WTC11 (cell line): ENCODE data around the gene SLCO2A1. TPM values are rescaled to one million over a fixed set of nuclear protein-coding genes. Genes with fewer than 3 reads are reported as not detected.

Experiments
- ATAC-seq: fragments of 200-7000 bp; cut with Tn5 transposase; 2 replicates; pipeline ENCODE4 v1.10.0; 2021; ENCODE audit warnings: mild to moderate bottlenecking, moderate library complexity
- CTCF ChIA-PET: fragments of 300-600 bp; sonication (Branson Sonifier 250); formaldehyde crosslinking; loops from one replicate; lab custom pipeline; 2021; ENCODE audit warnings: antibody characterized with exemption; lab: Charles Lee
- POLR2A ChIA-PET: fragments of 350-600 bp; sonication (Branson Sonifier 250); formaldehyde crosslinking; loops from one replicate; lab custom pipeline; 2021; ENCODE audit warnings: antibody characterized with exemption; lab: Charles Lee
- DNase-seq: peaks from one replicate; pipeline ENCODE4 v3.0.0; 2021; ENCODE audit warnings: low spot score
- H3K27ac Mint-ChIP-seq: 2 replicates; pipeline ENCODE4 v1.8.0; 2021; ENCODE audit warnings: mixed read lengths
- H3K27me3 Mint-ChIP-seq: 2 replicates; pipeline ENCODE4 v1.8.0; 2021; ENCODE audit warnings: low read depth, mild to moderate bottlenecking, moderate library complexity, mixed read lengths
- H3K36me3 Mint-ChIP-seq: 2 replicates; pipeline ENCODE4 v1.8.0; 2021; ENCODE audit warnings: mixed read lengths
- H3K4me1 Mint-ChIP-seq: 2 replicates; pipeline ENCODE4 v1.8.0; 2022; ENCODE audit warnings: mixed read lengths
- H3K4me3 Mint-ChIP-seq: 2 replicates; pipeline ENCODE4 v1.8.0; 2021; ENCODE audit warnings: mild to moderate bottlenecking, moderate library complexity, mixed read lengths
- H3K9me3 Mint-ChIP-seq: 2 replicates; pipeline ENCODE4 v1.8.0; 2021; ENCODE audit warnings: mixed read lengths
- AR ChIP-seq: fragments of 250-450 bp; sonication (Bioruptor Pico); IDR thresholded peaks from 2 replicates; pipeline ENCODE4 v1.9.0; 2021; ENCODE audit warnings: mild to moderate bottlenecking
- ATF1 ChIP-seq: sonication (generic); formaldehyde crosslinking; IDR thresholded peaks from 2 replicates; pipeline ENCODE4 v1.8.1; 2023; ENCODE audit warnings: mild to moderate bottlenecking, moderate library complexity, missing genetic modification reagents
- ATF6 ChIP-seq: sonication (generic); formaldehyde crosslinking; IDR thresholded peaks from 2 replicates; pipeline ENCODE4 v1.8.1; 2023; ENCODE audit warnings: mild to moderate bottlenecking, missing genetic modification reagents
- CBFB ChIP-seq: sonication (generic); formaldehyde crosslinking; IDR thresholded peaks from 2 replicates; pipeline ENCODE4 v1.8.1; 2022; ENCODE audit warnings: mild to moderate bottlenecking, low read depth, missing genetic modification reagents
- CDX4 ChIP-seq: fragments of 250-450 bp; sonication (Bioruptor Pico); IDR thresholded peaks from 2 replicates; pipeline ENCODE4 v1.9.0; 2021; ENCODE audit warnings: moderate library complexity, mild to moderate bottlenecking, inconsistent platforms, borderline replicate concordance
- ETV6 ChIP-seq: sonication (generic); formaldehyde crosslinking; IDR thresholded peaks from 2 replicates; pipeline ENCODE4 v1.8.1; 2022; ENCODE audit warnings: mild to moderate bottlenecking, missing genetic modification reagents
- FOXP4 ChIP-seq: sonication (generic); formaldehyde crosslinking; IDR thresholded peaks from 2 replicates; pipeline ENCODE4 v1.8.0; 2022; ENCODE audit warnings: mild to moderate bottlenecking, missing genetic modification reagents
- GABPB1 ChIP-seq: sonication (generic); formaldehyde crosslinking; IDR thresholded peaks from 2 replicates; pipeline ENCODE4 v1.8.1; 2023; ENCODE audit warnings: mild to moderate bottlenecking, missing genetic modification reagents
- IRF1 ChIP-seq: sonication (generic); formaldehyde crosslinking; IDR thresholded peaks from 2 replicates; pipeline ENCODE4 v1.8.0; 2023; ENCODE audit warnings: missing genetic modification reagents
- IRF2 ChIP-seq: sonication (generic); formaldehyde crosslinking; IDR thresholded peaks from 2 replicates; pipeline ENCODE4 v1.8.0; 2022; ENCODE audit warnings: low read depth, missing genetic modification reagents, borderline replicate concordance
- JAZF1 ChIP-seq: fragments of 250-450 bp; sonication (Bioruptor Pico); IDR thresholded peaks from 2 replicates; pipeline ENCODE4 v1.9.0; 2021; ENCODE audit warnings: moderate library complexity, mild to moderate bottlenecking, inconsistent platforms
- JUN ChIP-seq: sonication (generic); formaldehyde crosslinking; IDR thresholded peaks from 2 replicates; pipeline ENCODE4 v1.8.0; 2023; ENCODE audit warnings: mild to moderate bottlenecking, missing genetic modification reagents
- MYBL2 ChIP-seq: sonication (generic); formaldehyde crosslinking; IDR thresholded peaks from 2 replicates; pipeline ENCODE4 v1.8.1; 2023; ENCODE audit warnings: mild to moderate bottlenecking, moderate library complexity, missing genetic modification reagents
- NFE2L1 ChIP-seq: sonication (generic); formaldehyde crosslinking; IDR thresholded peaks from 2 replicates; pipeline ENCODE4 v1.8.1; 2023; ENCODE audit warnings: missing genetic modification reagents
- NR3C1 ChIP-seq: sonication (generic); formaldehyde crosslinking; conservative IDR thresholded peaks from 2 replicates; pipeline ENCODE4 v1.8.1; 2023; ENCODE audit warnings: low read depth, mild to moderate bottlenecking, missing genetic modification reagents
- RELA ChIP-seq: sonication (generic); formaldehyde crosslinking; IDR thresholded peaks from 2 replicates; pipeline ENCODE4 v1.8.1; 2022; ENCODE audit warnings: missing genetic modification reagents, mild to moderate bottlenecking, borderline replicate concordance
- SOX15 ChIP-seq: fragments of 250-450 bp; sonication (Bioruptor Pico); IDR thresholded peaks from 2 replicates; pipeline ENCODE4 v1.9.0; 2021; ENCODE audit warnings: mild to moderate bottlenecking
- TCF7 ChIP-seq: sonication (generic); formaldehyde crosslinking; IDR thresholded peaks from 2 replicates; pipeline ENCODE4 v1.8.0; 2022; ENCODE audit warnings: mild to moderate bottlenecking, low read depth, missing genetic modification reagents, moderate library complexity
- TEAD4 ChIP-seq: sonication (generic); formaldehyde crosslinking; IDR thresholded peaks from 2 replicates; pipeline ENCODE4 v1.8.0; 2022; ENCODE audit warnings: mild to moderate bottlenecking, missing genetic modification reagents
- USF1 ChIP-seq: sonication (generic); formaldehyde crosslinking; IDR thresholded peaks from 2 replicates; pipeline ENCODE4 v1.8.0; 2022; ENCODE audit warnings: mild to moderate bottlenecking, missing genetic modification reagents
- ZMAT4 ChIP-seq: fragments of 250-450 bp; sonication (Bioruptor Pico); IDR thresholded peaks from 2 replicates; pipeline ENCODE4 v1.9.0; 2021; ENCODE audit warnings: mild to moderate bottlenecking
- ZNF219 ChIP-seq: sonication (generic); formaldehyde crosslinking; IDR thresholded peaks from 2 replicates; pipeline ENCODE4 v1.8.0; 2023; ENCODE audit warnings: missing genetic modification reagents, mild to moderate bottlenecking, borderline replicate concordance
- ZNF317 ChIP-seq: sonication (generic); formaldehyde crosslinking; IDR thresholded peaks from 2 replicates; pipeline ENCODE4 v1.8.1; 2023; ENCODE audit warnings: low read depth, mild to moderate bottlenecking, moderate library complexity, missing genetic modification reagents, borderline replicate concordance
- ZNF416 ChIP-seq: fragments of 250-450 bp; sonication (Bioruptor Pico); IDR thresholded peaks from 2 replicates; pipeline ENCODE4 v1.9.0; 2021; ENCODE audit warnings: mild to moderate bottlenecking, inconsistent platforms
- ZNF423 ChIP-seq: fragments of 250-450 bp; sonication (Bioruptor Pico); IDR thresholded peaks from 2 replicates; pipeline ENCODE4 v2.1.2; 2022; ENCODE audit warnings: mild to moderate bottlenecking, moderate library complexity
- ZNF532 ChIP-seq: fragments of 250-450 bp; sonication (Bioruptor Pico); IDR thresholded peaks from 2 replicates; pipeline ENCODE4 v1.9.0; 2021; ENCODE audit warnings: mild to moderate bottlenecking, borderline replicate concordance
- total RNA-seq: library from RNA; stranded (reverse); gene quantifications from 3 replicates; pipeline ENCODE4 v1.2.3, GENCODE V29; 2021

Gene SLCO2A1
- total RNA-seq, 1 experiment from 2014 or later, result 3.3 TPM

GRCh38 chr3:133949438-133949837 is 80.3 kb downstream of the SLCO2A1 start:
- POLR2A ChIA-PET, result no interaction called here
- Mint-ChIP-seq H3K4me3 (no peak overlapping the region), H3K27ac (no peak overlapping the region), H3K27me3 (peaks cover 32% of the 10 kb centered on the region), H3K36me3 (no peaks in the 10 kb centered on the region), H3K4me1 (peaks cover 31% of the 10 kb centered on the region), H3K9me3 (peaks cover 18% of the 10 kb centered on the region)
- ATAC-seq (peak; percentile 92), DNase-seq (peak; percentile 25)
- CTCF ChIA-PET, result interaction anchor here (1.0 to 2.9 kb wide), 6 partner anchors 15 to 264 kb away, joined by 3 to 12 read pairs (median 6); no protein-coding TSS in a partner anchor
- no peak for TF ChIP-seq NR3C1 (CRISPR knock-in tag)
- TF ChIP-seq TEAD4 (CRISPR knock-in tag), result no peak
- TF ChIP-seq ZNF416 (CRISPR knock-in tag), result no peak
- no peak for TF ChIP-seq NFE2L1
- TF ChIP-seq GABPB1, result no peak
- no peak for TF ChIP-seq CBFB (CRISPR knock-in tag)
- TF ChIP-seq ZNF423 (CRISPR knock-in tag), result peak; percentile 73
- no peak for TF ChIP-seq CDX4 (CRISPR knock-in tag)
- TF ChIP-seq TCF7 (CRISPR knock-in tag), result no peak
- TF ChIP-seq JAZF1 (CRISPR knock-in tag), result no peak
- no peak for TF ChIP-seq SOX15
- TF ChIP-seq ETV6 (CRISPR knock-in tag), result peak; percentile 66
- no peak for TF ChIP-seq USF1 (CRISPR knock-in tag)
- TF ChIP-seq JUN, result no peak
- TF ChIP-seq IRF1 (CRISPR knock-in tag), result no peak
- TF ChIP-seq ZNF317 (CRISPR knock-in tag), result no peak
- no peak for TF ChIP-seq IRF2
- TF ChIP-seq AR (CRISPR knock-in tag), result no peak
- no peak for TF ChIP-seq RELA
- no peak for TF ChIP-seq ATF6
- peak; percentile 34; the same call in 1 of the 2 replicates for TF ChIP-seq FOXP4 (CRISPR knock-in tag)
- TF ChIP-seq MYBL2 (CRISPR knock-in tag), result no peak
- TF ChIP-seq ATF1 (CRISPR knock-in tag), result no peak
- no peak for TF ChIP-seq ZNF532
- TF ChIP-seq ZNF219 (CRISPR knock-in tag), result no peak
- TF ChIP-seq ZMAT4 (CRISPR knock-in tag), result peak; percentile 51; the same call in 1 of the 2 replicates
